A549 (cell line): Measurements from ENCODE around the gene KAT8. TPM values are rescaled to one million over a fixed set of nuclear protein-coding genes. Genes with fewer than 3 reads are reported as not detected.

Source experiments
- ATAC-seq, 2 experiments: fragments of 200-7000 bp in 1 of 2; fragments of >200 bp in 1 of 2; cut with Nextera tagmentation in 1 of 2; cut with Tn5 transposase in 1 of 2; 3 replicates each; pipeline versions ENCODE4 v1.8.0 to v1.9.1; 2018 to 2020; ENCODE audit warnings: mild to moderate bottlenecking in 1 of 2, moderate library complexity in 1 of 2
- CTCF ChIA-PET: fragments of 300-600 bp; sonication (Branson Sonifier 250); formaldehyde crosslinking; extraction: SDS; loops from one replicate; lab custom pipeline; 2021; ENCODE audit warnings: antibody characterized with exemption, inconsistent platforms; lab: Yijun Ruan, JAX
- POLR2A ChIA-PET: fragments of 350-600 bp; formaldehyde crosslinking; extraction: SDS; loops from one replicate; lab custom pipeline; 2021; ENCODE audit warnings: antibody characterized with exemption, inconsistent platforms; lab: Yijun Ruan, JAX
- DNase-seq, 2 experiments: peaks; one replicate each; pipeline versions ENCODE4 v3.0.0 to v3.0.0-alpha.2; 2011 to 2016; ENCODE audit warnings: low read depth in 1 of 2, low spot score in 1 of 2
- FAIRE-seq: peaks from 2 replicates; lab custom pipeline; 2011; peaks lifted over from hg19 to GRCh38; lab: Jason Lieb, UNC
- H3K27ac ChIP-seq, 2 experiments: fragments of >200 bp; sonication (Bioruptor Twin); formaldehyde crosslinking; 3 replicates each; pipeline ENCODE4 v1.5.1; 2016 to 2017
- H3K4me1 ChIP-seq: fragments of >200 bp; sonication (Bioruptor Twin); formaldehyde crosslinking; 3 replicates; pipeline ENCODE4 v1.6.1; 2016
- H3K4me2 ChIP-seq: fragments of >200 bp; sonication (Bioruptor Twin); formaldehyde crosslinking; 3 replicates; pipeline ENCODE4 v1.6.1; 2016
- H3K4me3 ChIP-seq: fragments of >200 bp; sonication (Bioruptor Twin); formaldehyde crosslinking; 3 replicates; pipeline ENCODE4 v1.5.1; 2016
- H3K9me3 ChIP-seq: fragments of >200 bp; sonication (Bioruptor Twin); formaldehyde crosslinking; 3 replicates; pipeline ENCODE4 v1.6.1; 2016
- CBX8 ChIP-seq: fragments of 200-600 bp; sonication (generic); IDR thresholded peaks from 2 replicates; pipeline ENCODE4 v1.6.1; 2016
- CHD4 ChIP-seq: fragments of 200-600 bp; sonication (generic); IDR thresholded peaks from 2 replicates; pipeline ENCODE4 v1.6.1; 2016; ENCODE audit warnings: antibody characterized with exemption, mild to moderate bottlenecking, borderline replicate concordance
- EHMT2 ChIP-seq: fragments of 200-600 bp; sonication (generic); IDR thresholded peaks from 2 replicates; pipeline ENCODE4 v1.6.1; 2016; ENCODE audit warnings: antibody characterized with exemption, low read depth, mild to moderate bottlenecking, moderate library complexity
- EP300 ChIP-seq, 2 experiments: fragments of >200 bp; sonication (Bioruptor Twin); formaldehyde crosslinking; IDR thresholded peaks; 2 replicates in 1 of 2; 3 replicates in 1 of 2; pipeline ENCODE4 v1.6.1; 2016 to 2017
- GATA3 ChIP-seq: IDR thresholded peaks from 2 replicates; pipeline ENCODE4 v1.6.1; 2012; ENCODE audit warnings: borderline replicate concordance
- HEYL ChIP-seq: fragments of 250-450 bp; sonication (Bioruptor Pico); IDR thresholded peaks from 2 replicates; pipeline ENCODE4 v1.8.0; 2021; ENCODE audit warnings: mild to moderate bottlenecking, moderate library complexity
- HOXB13 ChIP-seq: fragments of 250-450 bp; sonication (Bioruptor Pico); IDR thresholded peaks from 2 replicates; pipeline ENCODE4 v1.5.0; 2020; ENCODE audit warnings: low read depth, mild to moderate bottlenecking, moderate library complexity
- JUN ChIP-seq, 2 experiments: fragments of >200 bp; sonication (Bioruptor Twin); formaldehyde crosslinking; IDR thresholded peaks; 2 replicates in 1 of 2; 3 replicates in 1 of 2; pipeline ENCODE4 v1.6.1; 2016 to 2017
- KDM5A ChIP-seq: fragments of 200-600 bp; sonication (generic); IDR thresholded peaks from 2 replicates; pipeline ENCODE4 v1.6.1; 2016; ENCODE audit warnings: antibody characterized with exemption, mild to moderate bottlenecking
- MAZ ChIP-seq: fragments of 150-350 bp; IDR thresholded peaks from 2 replicates; pipeline ENCODE4 v1.6.1; 2014; ENCODE audit warnings: antibody characterized with exemption, low read depth, low read length, borderline replicate concordance
- PHF8 ChIP-seq: fragments of 200-600 bp; sonication (generic); IDR thresholded peaks from 2 replicates; pipeline ENCODE4 v1.6.1; 2016; ENCODE audit warnings: low read depth, mild to moderate bottlenecking, antibody characterized with exemption, moderate library complexity, borderline replicate concordance
- POLR2A ChIP-seq: IDR thresholded peaks from 2 replicates; pipeline ENCODE4 v1.6.1; 2012; ENCODE audit warnings: mild to moderate bottlenecking, low read length
- RARB ChIP-seq: fragments of 250-450 bp; sonication (Bioruptor Pico); IDR thresholded peaks from 2 replicates; pipeline ENCODE4 v1.8.0; 2021; ENCODE audit warnings: mild to moderate bottlenecking, moderate library complexity
- RCOR1 ChIP-seq: fragments of 150-350 bp; IDR thresholded peaks from 2 replicates; pipeline ENCODE4 v1.6.1; 2014; ENCODE audit warnings: antibody characterized with exemption, low read length, low read depth
- RFX5 ChIP-seq: fragments of 450-650 bp; IDR thresholded peaks from 2 replicates; pipeline ENCODE4 v1.7.1; 2014; ENCODE audit warnings: antibody characterized with exemption, mild to moderate bottlenecking, moderate library complexity
- RNF2 ChIP-seq: fragments of 200-600 bp; sonication (generic); IDR thresholded peaks from 2 replicates; pipeline ENCODE4 v1.6.1; 2016; ENCODE audit warnings: low read depth, mild to moderate bottlenecking, antibody characterized with exemption, moderate library complexity, borderline replicate concordance
- SMC3 ChIP-seq: fragments of >200 bp; sonication (Bioruptor Twin); formaldehyde crosslinking; IDR thresholded peaks from 3 replicates; pipeline ENCODE4 v1.6.1; 2018; ENCODE audit warnings: inconsistent platforms
- TP53 ChIP-seq: fragments of 250-450 bp; sonication (Bioruptor Pico); IDR thresholded peaks from 2 replicates; pipeline ENCODE4 v1.5.0; 2021; ENCODE audit warnings: mild to moderate bottlenecking, moderate library complexity
- WGBS: methylation state at CpG from one replicate; pipeline ENCODE4 v1.1.6; 2017; ENCODE audit errors: missing lambda C conversion rate; 5-methylcytosine and 5-hydroxymethylcytosine counted together
- polyA plus RNA-seq, 4 experiments: library from polyadenylated mRNA; depleted of rRNA in 3 of 4; stranded (reverse); fragments of >200 nt; fragmentation: RNase III in 1 of 4; extraction: RNeasy Plus Mini Kit Qiagen cat#74134 plus additional on column Dnase treatment in 1 of 4; gene quantifications; 2 replicates in 3 of 4; 3 replicates in 1 of 4; pipeline ENCODE4 v1.2.3, GENCODE V29; 2011 to 2017
- TF ChIP-seq, protein P1 (sequence below): fragments of >200 bp; sonication (Bioruptor Twin); formaldehyde crosslinking; IDR thresholded peaks from 3 replicates; pipeline ENCODE4 v1.5.1; 2016
- TF ChIP-seq, protein P2 (sequence below): fragments of 200-600 bp; sonication (generic); IDR thresholded peaks from 2 replicates; pipeline ENCODE4 v1.6.1; 2016; ENCODE audit warnings: antibody characterized with exemption, mild to moderate bottlenecking, moderate library complexity
- TF ChIP-seq, protein P3 (sequence below): fragments of >200 bp; sonication (Bioruptor Twin); formaldehyde crosslinking; IDR thresholded peaks from 3 replicates; pipeline ENCODE4 v1.6.1; 2016
- TF ChIP-seq, protein P4 (sequence below): fragments of >200 bp; sonication (Bioruptor Twin); formaldehyde crosslinking; IDR thresholded peaks from 2 replicates; pipeline ENCODE4 v1.6.1; 2016
- TF ChIP-seq, protein P5 (sequence below): IDR thresholded peaks from 2 replicates; pipeline ENCODE4 v1.6.1; 2012

KAT8 gene
- polyA plus RNA-seq, 2 of the 4 experiments (the other 2 are of a cell fraction): 34.4 to 42.2 TPM

DNA sequence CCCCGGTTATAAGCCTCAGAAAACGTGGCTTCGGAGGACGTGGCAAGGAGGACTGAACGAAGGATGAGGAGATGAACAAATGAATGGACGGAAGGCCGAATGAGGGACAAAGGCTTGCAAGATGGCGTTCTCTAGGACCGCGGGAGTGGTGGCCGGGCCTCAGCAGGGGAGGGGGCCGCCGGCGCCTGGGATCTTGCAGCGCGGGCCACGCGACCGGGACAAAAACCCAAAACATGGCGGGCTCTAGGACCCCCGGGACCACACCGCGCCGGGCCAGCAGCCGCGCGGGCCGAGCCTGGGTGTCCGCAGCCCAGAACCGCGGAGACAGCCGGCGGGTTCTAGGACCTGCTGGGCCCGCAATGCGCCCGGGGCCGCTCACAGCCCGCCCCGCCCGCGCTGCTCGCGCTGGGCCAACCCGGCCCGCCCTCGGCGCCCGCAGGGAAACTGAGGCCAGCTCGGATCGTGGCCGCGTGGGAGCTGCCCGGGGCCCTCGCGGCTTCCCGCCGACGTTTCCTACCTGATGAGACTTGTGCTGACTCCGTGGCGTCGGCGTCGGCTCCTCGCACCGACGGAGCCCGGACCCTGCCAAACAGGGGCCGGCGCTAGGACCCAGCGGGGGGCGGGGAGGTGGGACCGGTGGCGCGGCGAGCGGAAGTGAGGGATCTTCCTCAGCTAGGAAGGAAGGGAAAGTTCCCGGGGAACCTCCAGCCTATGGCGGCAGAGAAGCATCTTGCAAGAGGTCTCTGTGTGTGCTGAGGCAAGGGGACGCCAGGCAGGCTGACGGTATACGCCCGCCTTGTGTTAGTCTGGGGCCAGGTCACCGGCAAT lies 44.1 kb upstream of the KAT8 start (continued):
- TF ChIP-seq MAZ: peak; percentile 69; the same call in 1 of the 2 replicates
- TF ChIP-seq HEYL: no peak
- no peak for TF ChIP-seq RARB
- TF ChIP-seq RNF2: no peak
- TF ChIP-seq, protein P1, sequence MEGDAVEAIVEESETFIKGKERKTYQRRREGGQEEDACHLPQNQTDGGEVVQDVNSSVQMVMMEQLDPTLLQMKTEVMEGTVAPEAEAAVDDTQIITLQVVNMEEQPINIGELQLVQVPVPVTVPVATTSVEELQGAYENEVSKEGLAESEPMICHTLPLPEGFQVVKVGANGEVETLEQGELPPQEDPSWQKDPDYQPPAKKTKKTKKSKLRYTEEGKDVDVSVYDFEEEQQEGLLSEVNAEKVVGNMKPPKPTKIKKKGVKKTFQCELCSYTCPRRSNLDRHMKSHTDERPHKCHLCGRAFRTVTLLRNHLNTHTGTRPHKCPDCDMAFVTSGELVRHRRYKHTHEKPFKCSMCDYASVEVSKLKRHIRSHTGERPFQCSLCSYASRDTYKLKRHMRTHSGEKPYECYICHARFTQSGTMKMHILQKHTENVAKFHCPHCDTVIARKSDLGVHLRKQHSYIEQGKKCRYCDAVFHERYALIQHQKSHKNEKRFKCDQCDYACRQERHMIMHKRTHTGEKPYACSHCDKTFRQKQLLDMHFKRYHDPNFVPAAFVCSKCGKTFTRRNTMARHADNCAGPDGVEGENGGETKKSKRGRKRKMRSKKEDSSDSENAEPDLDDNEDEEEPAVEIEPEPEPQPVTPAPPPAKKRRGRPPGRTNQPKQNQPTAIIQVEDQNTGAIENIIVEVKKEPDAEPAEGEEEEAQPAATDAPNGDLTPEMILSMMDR: no peak
- no peak for TF ChIP-seq EP300 (IDR thresholded peaks at IDR 0.05)
- TF ChIP-seq, protein P2, sequence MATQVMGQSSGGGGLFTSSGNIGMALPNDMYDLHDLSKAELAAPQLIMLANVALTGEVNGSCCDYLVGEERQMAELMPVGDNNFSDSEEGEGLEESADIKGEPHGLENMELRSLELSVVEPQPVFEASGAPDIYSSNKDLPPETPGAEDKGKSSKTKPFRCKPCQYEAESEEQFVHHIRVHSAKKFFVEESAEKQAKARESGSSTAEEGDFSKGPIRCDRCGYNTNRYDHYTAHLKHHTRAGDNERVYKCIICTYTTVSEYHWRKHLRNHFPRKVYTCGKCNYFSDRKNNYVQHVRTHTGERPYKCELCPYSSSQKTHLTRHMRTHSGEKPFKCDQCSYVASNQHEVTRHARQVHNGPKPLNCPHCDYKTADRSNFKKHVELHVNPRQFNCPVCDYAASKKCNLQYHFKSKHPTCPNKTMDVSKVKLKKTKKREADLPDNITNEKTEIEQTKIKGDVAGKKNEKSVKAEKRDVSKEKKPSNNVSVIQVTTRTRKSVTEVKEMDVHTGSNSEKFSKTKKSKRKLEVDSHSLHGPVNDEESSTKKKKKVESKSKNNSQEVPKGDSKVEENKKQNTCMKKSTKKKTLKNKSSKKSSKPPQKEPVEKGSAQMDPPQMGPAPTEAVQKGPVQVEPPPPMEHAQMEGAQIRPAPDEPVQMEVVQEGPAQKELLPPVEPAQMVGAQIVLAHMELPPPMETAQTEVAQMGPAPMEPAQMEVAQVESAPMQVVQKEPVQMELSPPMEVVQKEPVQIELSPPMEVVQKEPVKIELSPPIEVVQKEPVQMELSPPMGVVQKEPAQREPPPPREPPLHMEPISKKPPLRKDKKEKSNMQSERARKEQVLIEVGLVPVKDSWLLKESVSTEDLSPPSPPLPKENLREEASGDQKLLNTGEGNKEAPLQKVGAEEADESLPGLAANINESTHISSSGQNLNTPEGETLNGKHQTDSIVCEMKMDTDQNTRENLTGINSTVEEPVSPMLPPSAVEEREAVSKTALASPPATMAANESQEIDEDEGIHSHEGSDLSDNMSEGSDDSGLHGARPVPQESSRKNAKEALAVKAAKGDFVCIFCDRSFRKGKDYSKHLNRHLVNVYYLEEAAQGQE: no peak; the same call in 1 of the 2 replicates
- no peak for TF ChIP-seq CBX8
- TF ChIP-seq POLR2A: peak; percentile 67
- TF ChIP-seq HOXB13: no peak
- TF ChIP-seq CHD4: no peak
- peak; percentile 15; the same call in 1 of the 2 replicates for TF ChIP-seq TP53
- TF ChIP-seq GATA3: no peak
- TF ChIP-seq JUN (IDR thresholded peaks at IDR 0.05): peak; percentile 25 to 27; a peak in 3 of 5 replicates
- TF ChIP-seq, protein P3, sequence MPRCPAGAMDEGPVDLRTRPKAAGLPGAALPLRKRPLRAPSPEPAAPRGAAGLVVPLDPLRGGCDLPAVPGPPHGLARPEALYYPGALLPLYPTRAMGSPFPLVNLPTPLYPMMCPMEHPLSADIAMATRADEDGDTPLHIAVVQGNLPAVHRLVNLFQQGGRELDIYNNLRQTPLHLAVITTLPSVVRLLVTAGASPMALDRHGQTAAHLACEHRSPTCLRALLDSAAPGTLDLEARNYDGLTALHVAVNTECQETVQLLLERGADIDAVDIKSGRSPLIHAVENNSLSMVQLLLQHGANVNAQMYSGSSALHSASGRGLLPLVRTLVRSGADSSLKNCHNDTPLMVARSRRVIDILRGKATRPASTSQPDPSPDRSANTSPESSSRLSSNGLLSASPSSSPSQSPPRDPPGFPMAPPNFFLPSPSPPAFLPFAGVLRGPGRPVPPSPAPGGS: peak; percentile 22; the same call in 1 of the 3 replicates

DNA sequence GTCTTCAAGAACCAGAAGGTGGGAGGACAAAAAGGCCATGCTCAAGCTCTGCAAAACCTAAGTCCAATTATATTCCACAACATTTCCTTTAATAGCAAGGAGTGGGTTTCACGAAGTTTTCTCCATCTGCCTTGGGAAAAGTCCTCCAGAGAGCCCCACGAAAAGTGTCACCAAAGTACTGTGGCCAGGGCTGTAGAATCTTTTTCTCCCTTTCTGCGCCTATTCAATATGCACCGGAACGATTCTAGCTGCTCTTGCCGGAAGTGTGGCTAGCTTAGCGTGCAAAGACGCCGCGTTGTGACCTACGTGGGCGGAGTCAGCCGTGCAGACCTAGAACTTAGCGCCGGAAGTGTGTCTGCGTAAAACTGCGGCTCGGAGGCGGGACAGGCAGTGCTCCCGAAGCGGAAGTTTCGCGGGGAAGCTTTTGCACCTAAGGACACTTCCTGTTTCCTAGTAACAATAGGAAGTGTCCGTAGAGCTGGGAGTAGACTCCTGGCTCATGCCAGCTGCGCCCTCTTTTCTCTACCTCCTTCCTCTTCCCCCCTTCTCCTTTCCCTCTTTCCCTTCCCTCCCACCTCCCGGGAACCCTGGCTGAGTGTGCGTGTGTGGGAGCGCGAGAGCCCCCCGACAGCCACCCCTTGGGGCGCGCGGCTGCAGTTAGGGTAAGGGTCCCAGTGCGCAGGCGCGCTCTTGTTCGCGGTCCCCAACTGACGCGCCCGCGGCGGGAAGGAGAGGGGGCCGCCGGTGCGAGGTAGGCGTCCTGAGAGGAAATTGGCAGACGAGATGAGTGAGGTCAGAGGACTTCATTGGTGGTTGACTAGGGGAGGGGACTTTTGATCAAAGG lies 43.3 kb upstream of the KAT8 start, which contains the start of the genes ZNF646 and ZNF668:
TSS of gene ZNF646 (plus strand) at position 453 of the 844 bp plus-strand sequence. CDS start 1,903 bp downstream, outside the sequence.
TSS of gene ZNF668 (minus strand) at position 271 of the 844 bp plus-strand sequence. CDS start 9,781 bp downstream, outside the sequence.
- ChIA-PET POLR2A (interaction anchor here (0.5 to 2.4 kb wide), 26 partner anchors 8 to 386 kb away, joined by 3 to 32 read pairs (median 6); partner anchors contain the start of genes ARMC5, FUS, HSD3B7 and KAT8), CTCF (interaction anchor here (0.8 to 3.6 kb wide), 11 partner anchors 9 to 120 kb away, joined by 3 to 21 read pairs (median 4); partner anchors contain the start of gene HSD3B7)
- Histone ChIP-seq H3K4me3 (peak within 1 kb of the TSS; percentile 90), H3K4me2 (peak within 1 kb of the TSS; percentile 95), H3K9me3 (no peaks in the 10 kb centered on the region), H3K27ac (peak within 1 kb of the TSS; percentile 98), H3K4me1 (peaks cover 19% of the 10 kb centered on the region)
- FAIRE-seq: peak; percentile 73
- WGBS: 2% methylated on average over 45 of the region's 48 CpGs
- DNase-seq: peak; percentile 99 to 100
- peak; percentile 91 to 92 for ATAC-seq
- TF ChIP-seq RFX5: no peak; the same call in 1 of the 2 replicates
- no peak for TF ChIP-seq EHMT2
- TF ChIP-seq, protein P4, sequence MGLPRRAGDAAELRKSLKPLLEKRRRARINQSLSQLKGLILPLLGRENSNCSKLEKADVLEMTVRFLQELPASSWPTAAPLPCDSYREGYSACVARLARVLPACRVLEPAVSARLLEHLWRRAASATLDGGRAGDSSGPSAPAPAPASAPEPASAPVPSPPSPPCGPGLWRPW: no peak
- peak; percentile 40 for TF ChIP-seq KDM5A
- TF ChIP-seq, protein P5, sequence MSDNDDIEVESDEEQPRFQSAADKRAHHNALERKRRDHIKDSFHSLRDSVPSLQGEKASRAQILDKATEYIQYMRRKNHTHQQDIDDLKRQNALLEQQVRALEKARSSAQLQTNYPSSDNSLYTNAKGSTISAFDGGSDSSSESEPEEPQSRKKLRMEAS: peak; percentile 82
- TF ChIP-seq HOXB13: no peak
- TF ChIP-seq JUN (IDR thresholded peaks at IDR 0.05): peak; percentile 65 to 86; a peak in 4 of 5 replicates
- TF ChIP-seq, protein P2: peak; percentile 25; the same call in 1 of the 2 replicates
- no peak for TF ChIP-seq SMC3
- peak; percentile 59; the same call in 1 of the 2 replicates for TF ChIP-seq PHF8
- no peak for TF ChIP-seq RCOR1
